A549 treated with ZK216348 at 1 μM for 4 hours (cell line): ENCODE measurements around the gene TMEM45A. TPM values are rescaled to one million over a fixed set of nuclear protein-coding genes. Genes with fewer than 3 reads are reported as not detected.

Experiments used
- total RNA-seq: library from RNA; stranded (reverse); fragments of 200-300 nt; extraction: Qiagen RNA extraction; gene quantifications from 5 replicates; pipeline ENCODE4 v1.2.3, GENCODE V29; 2022; ENCODE audit warnings: low read depth

Gene TMEM45A
- 2.0 to 4.0 TPM (median 2.7 TPM) in 5 replicates for total RNA-seq

GRCh38 chr3:100492059-100493006 lies at the start of gene TMEM45A:
Gene TMEM45A, plus strand, starts transcription at chr3:100492619. Its CDS starts 62,593 bp downstream, at chr3:100555212.

GRCh38 chr3:100609305-100609704 lies 116.9 kb downstream of the TMEM45A start, which contains the start of gene ADGRG7:
Gene ADGRG7, plus strand, starts transcription at chr3:100609601. Its CDS starts 256 bp downstream, at chr3:100609857.

Other genes with a start within 250 kb of the TMEM45A start
- 8.1 to 15.0 TPM (median 12.8 TPM) in 5 replicates for gene TBC1D23, start 231.6 kb upstream of the TMEM45A start, total RNA-seq
- gene NIT2, start 157.9 kb upstream of the TMEM45A start, total RNA-seq = 74.4 to 96.6 TPM (median 91.4 TPM) in 5 replicates
- gene TOMM70, start 91.5 kb upstream of the TMEM45A start, total RNA-seq = 38.7 to 63.6 TPM (median 46.8 TPM) in 5 replicates
- gene LNP1, start 91.1 kb upstream of the TMEM45A start, total RNA-seq = 0.64 to 1.4 TPM (median 0.79 TPM) in 5 replicates
- not detected in 5 replicates for gene ADGRG7, start 117.0 kb downstream of the TMEM45A start, total RNA-seq
- 116 to 157 TPM (median 147 TPM) in 5 replicates for gene TFG, start 216.9 kb downstream of the TMEM45A start, total RNA-seq